Measurements from ENCODE around the gene NAT9. TPM values are rescaled to one million over a fixed set of nuclear protein-coding genes. Genes with fewer than 3 reads are reported as not detected.

NAT9 gene
- total RNA-seq, 4 donors from 2014 or later: 12.4 to 20.0 (median 18.3) TPM

GRCh38 chr17:74730491-74731346 is 45.4 kb downstream of the NAT9 start:
- no peak for TF ChIP-seq CTCF (IDR thresholded peaks at IDR 0.05; ENCODE audit: low read depth)

- no peak for TF ChIP-seq CTCF (IDR thresholded peaks at IDR 0.05; ENCODE audit: low read depth)
These were observed 46.3 kb downstream of the NAT9 start for GRCh38 chr17:74729866-74730265.

- no peak for TF ChIP-seq CTCF (IDR thresholded peaks at IDR 0.05; ENCODE audit: low read depth)
These were observed 46.8 kb downstream of the NAT9 start for GRCh38 chr17:74729368-74729767.

- no peak for TF ChIP-seq CTCF (IDR thresholded peaks at IDR 0.05; ENCODE audit: low read depth)
These were observed 47.5 kb downstream of the NAT9 start for GRCh38 chr17:74728702-74729075.

GRCh38 chr17:74728033-74728701 is 48.0 kb downstream of the NAT9 start:
- TF ChIP-seq CTCF (IDR thresholded peaks at IDR 0.05; ENCODE audit: low read depth): no peak

GRCh38 chr17:74725111-74725510 is 51.0 kb downstream of the NAT9 start:
- no peak for TF ChIP-seq CTCF (IDR thresholded peaks at IDR 0.05; ENCODE audit: low read depth)

- no peak for TF ChIP-seq CTCF (IDR thresholded peaks at IDR 0.05; ENCODE audit: low read depth)
These were observed 52.3 kb downstream of the NAT9 start for GRCh38 chr17:74723891-74724290.

Data from subcutaneous adipose tissue (tissue), 4 donors.